HCT116 (cell line): ENCODE measurements around the gene RALGPS1. TPM values are rescaled to one million over a fixed set of nuclear protein-coding genes. Genes with fewer than 3 reads are reported as not detected.

ENCODE experiments used
- ATAC-seq: fragments of 200-7000 bp; cut with Tn5 transposase; 2 replicates; pipeline ENCODE4 v1.9.1; 2020; ENCODE audit warnings: mild to moderate bottlenecking, moderate library complexity
- BruUV-seq: library from RNA; stranded (reverse); fragments of 400-500 nt; replicated peaks from 2 replicates; lab custom pipeline; 2021; lab: Mats Ljungman, UMichigan
- CTCF ChIA-PET: fragments of 300-600 bp; sonication (Branson Sonifier 250); formaldehyde crosslinking; loops from one replicate; lab custom pipeline; 2021; ENCODE audit warnings: antibody characterized with exemption; lab: Charles Lee
- POLR2A ChIA-PET: fragments of 300-600, 350-600 bp; sonication (Branson Sonifier 250); formaldehyde crosslinking; loops from one replicate; lab custom pipeline; 2021; ENCODE audit warnings: antibody characterized with exemption; lab: Charles Lee
- RAD21 ChIA-PET, 2 experiments: fragments of 300-600 bp; sonication (Branson Sonifier 250); formaldehyde crosslinking; loops; one replicate each; lab custom pipeline; 2023; ENCODE audit warnings: low total read pairs in 2 of 2; ENCODE audit not compliant: uncharacterized antibody in 2 of 2, unreplicated experiment in 2 of 2, low non-redundant PET in 1 of 2; lab: Charles Lee
- DNase-seq: peaks from one replicate; pipeline ENCODE4 v3.0.0-alpha.2; 2010; ENCODE audit warnings: low read depth, low spot score
- H2AFZ ChIP-seq: fragments of 200-600 bp; shearing (Covaris generic), sonication (generic); 2 replicates; pipeline ENCODE4 v1.6.1; 2017; ENCODE audit warnings: low read depth, mixed run types, mixed read lengths, antibody characterized with exemption, low read length; ENCODE audit not compliant: poor library complexity, severe bottlenecking
- H3K27ac ChIP-seq: 2 replicates; pipeline ENCODE4 v1.5.1; 2012; ENCODE audit warnings: low read depth, low read length
- H3K27me3 ChIP-seq: fragments of 200-600 bp; sonication (generic); 2 replicates; pipeline ENCODE4 v1.6.1; 2016; ENCODE audit warnings: mixed run types, low read length, mixed read lengths; ENCODE audit not compliant: insufficient read depth
- H3K36me3 ChIP-seq, 2 experiments: fragments of 200-500 bp in 1 of 2; fragments of 200-600 bp in 1 of 2; sonication (Bioruptor generic) in 1 of 2; sonication (generic) in 1 of 2; 2 replicates each; pipeline versions ENCODE4 v1.5.1 to v1.6.1; 2014 to 2016; ENCODE audit warnings: low read length in 2 of 2, inconsistent platforms in 1 of 2, mixed read lengths in 1 of 2, mixed run types in 1 of 2; ENCODE audit not compliant: insufficient read depth in 2 of 2, control insufficient read depth in 1 of 2
- H3K4me1 ChIP-seq, 2 experiments: fragments of 200-600 bp in 1 of 2; sonication (generic) in 1 of 2; 2 replicates each; pipeline versions ENCODE4 v1.5.1 to v1.6.1; 2012 to 2017; ENCODE audit warnings: low read length in 2 of 2, inconsistent platforms in 1 of 2, mild to moderate bottlenecking in 1 of 2, mixed read lengths in 1 of 2, mixed run types in 1 of 2, moderate library complexity in 1 of 2; ENCODE audit not compliant: insufficient read depth in 2 of 2, control insufficient read depth in 1 of 2
- H3K4me2 ChIP-seq: fragments of 200-600 bp; sonication (generic); 2 replicates; pipeline ENCODE4 v1.6.1; 2017; ENCODE audit warnings: mixed run types, low read length, mixed read lengths
- H3K4me3 ChIP-seq, 2 experiments: fragments of 200-600 bp in 1 of 2; sonication (generic) in 1 of 2; replicated peaks in 1 of 2; 2 replicates each; pipeline ENCODE4 v1.5.1; 2011 to 2016; ENCODE audit warnings: low read length in 2 of 2, control low read depth in 1 of 2, low read depth in 1 of 2, mild to moderate bottlenecking in 1 of 2, mixed read lengths in 1 of 2, mixed run types in 1 of 2
- H3K79me2 ChIP-seq: fragments of 200-600 bp; sonication (generic); 2 replicates; pipeline ENCODE4 v1.6.1; 2017; ENCODE audit warnings: mild to moderate bottlenecking, mixed run types, low read length, moderate library complexity, mixed read lengths; ENCODE audit not compliant: insufficient read depth
- H3K9ac ChIP-seq: fragments of 200-600 bp; sonication (generic); 2 replicates; pipeline ENCODE4 v1.6.1; 2016; ENCODE audit warnings: low read length, mixed read lengths
- H3K9me2 ChIP-seq: fragments of 200-600 bp; sonication (generic), shearing (Covaris generic); 2 replicates; pipeline ENCODE4 v1.6.1; 2017; ENCODE audit warnings: mixed run types, mild to moderate bottlenecking, moderate library complexity; ENCODE audit not compliant: insufficient read depth
- H3K9me3 ChIP-seq, 2 experiments: fragments of 200-500 bp in 1 of 2; fragments of 200-600 bp in 1 of 2; sonication (Bioruptor generic) in 1 of 2; sonication (generic) in 1 of 2; 2 replicates each; pipeline ENCODE4 v1.6.1; 2014 to 2017; ENCODE audit warnings: low read length in 2 of 2, mixed read lengths in 2 of 2, inconsistent platforms in 1 of 2, low read depth in 1 of 2, mild to moderate bottlenecking in 1 of 2, mixed run types in 1 of 2, moderate library complexity in 1 of 2; ENCODE audit not compliant: control insufficient read depth in 1 of 2, insufficient read depth in 1 of 2
- H4K20me1 ChIP-seq: fragments of 200-600 bp; sonication (generic), shearing (Covaris generic); 2 replicates; pipeline ENCODE4 v1.6.1; 2017; ENCODE audit warnings: mixed run types, mild to moderate bottlenecking, moderate library complexity; ENCODE audit not compliant: insufficient read depth
- ATF3 ChIP-seq: IDR thresholded peaks from 2 replicates; pipeline ENCODE4 v1.6.1; 2012
- CBX3 ChIP-seq: IDR thresholded peaks from 2 replicates; pipeline ENCODE4 v1.6.1; 2012; ENCODE audit warnings: low read depth
- CEBPB ChIP-seq: IDR thresholded peaks from 2 replicates; pipeline ENCODE4 v1.6.1; 2012; ENCODE audit warnings: low read depth
- CTCF ChIP-seq, 3 experiments: fragments of 200-600 bp in 1 of 3; sonication (generic) in 1 of 3; IDR thresholded peaks in 2 of 3; conservative IDR thresholded peaks in 1 of 3; 2 replicates each; pipeline ENCODE4 v1.5.1; 2012 to 2017; ENCODE audit warnings: low read depth in 2 of 3, low read length in 2 of 3, antibody characterized with exemption in 1 of 3, borderline replicate concordance in 1 of 3, control low read depth in 1 of 3, mild to moderate bottlenecking in 1 of 3, mixed read lengths in 1 of 3, mixed run types in 1 of 3, moderate library complexity in 1 of 3; ENCODE audit not compliant: insufficient read depth in 1 of 3
- EGR1 ChIP-seq: IDR thresholded peaks from 2 replicates; pipeline ENCODE4 v1.6.1; 2012; ENCODE audit warnings: low read depth
- ELF1 ChIP-seq: IDR thresholded peaks from 2 replicates; pipeline ENCODE4 v1.6.1; 2012; ENCODE audit warnings: low read depth, borderline replicate concordance
- EZH2 ChIP-seq: fragments of 200-600 bp; sonication (generic); IDR thresholded peaks from 2 replicates; pipeline ENCODE4 v1.6.1; 2017; ENCODE audit warnings: antibody characterized with exemption, mixed run types
- FOSL1 ChIP-seq: IDR thresholded peaks from 2 replicates; pipeline ENCODE4 v1.6.1; 2012; ENCODE audit warnings: low read depth
- JUND ChIP-seq: IDR thresholded peaks from 2 replicates; pipeline ENCODE4 v1.6.1; 2012
- MAX ChIP-seq: IDR thresholded peaks from 2 replicates; pipeline ENCODE4 v1.6.1; 2012
- POLR2AphosphoS5 ChIP-seq: IDR thresholded peaks from 2 replicates; pipeline ENCODE4 v1.6.1; 2011; ENCODE audit warnings: mild to moderate bottlenecking, low read depth, low read length, moderate library complexity
- RAD21 ChIP-seq: IDR thresholded peaks from 2 replicates; pipeline ENCODE4 v1.6.1; 2012; ENCODE audit warnings: low read depth, mild to moderate bottlenecking
- REST ChIP-seq: IDR thresholded peaks from 2 replicates; pipeline ENCODE4 v1.6.1; 2012; ENCODE audit warnings: low read depth
- SIN3A ChIP-seq: IDR thresholded peaks from 2 replicates; pipeline ENCODE4 v1.6.1; 2012; ENCODE audit warnings: low read depth
- SP1 ChIP-seq: IDR thresholded peaks from 2 replicates; pipeline ENCODE4 v1.6.1; 2012; ENCODE audit warnings: low read depth
- TCF7L2 ChIP-seq: IDR thresholded peaks from 2 replicates; pipeline ENCODE4 v1.7.0; 2011; ENCODE audit warnings: borderline replicate concordance, inconsistent platforms; ENCODE audit not compliant: insufficient read depth, insufficient read length; ENCODE audit errors: extremely low read depth
- YY1 ChIP-seq: IDR thresholded peaks from 2 replicates; pipeline ENCODE4 v1.6.1; 2011; ENCODE audit warnings: low read length, low read depth, moderate library complexity, mild to moderate bottlenecking; ENCODE audit not compliant: insufficient replicate concordance; ENCODE audit errors: extremely low read depth
- ZBTB33 ChIP-seq: IDR thresholded peaks from 2 replicates; pipeline ENCODE4 v1.6.1; 2011; ENCODE audit warnings: mild to moderate bottlenecking, low read length, moderate library complexity; ENCODE audit not compliant: insufficient replicate concordance; ENCODE audit errors: extremely low read depth
- ZNF274 ChIP-seq: fragments of 200-500 bp; sonication (Bioruptor generic); IDR thresholded peaks from 2 replicates; pipeline ENCODE4 v1.6.1; 2014; ENCODE audit warnings: mild to moderate bottlenecking, low read depth, low read length, inconsistent platforms
- intact Hi-C: fragments of 100-400 bp; cut with micrococcal nuclease; formaldehyde crosslinking; loops from 2 replicates; pipeline ENCODE4 v1.10.0; 2022
- total RNA-seq: library from RNA; stranded (reverse); gene quantifications from one replicate; pipeline ENCODE4 v1.2.1, GENCODE V29; 2021; ENCODE audit not compliant: unreplicated experiment

RALGPS1 gene
- total RNA-seq, 1 experiment from 2014 or later: 7.6 TPM

- no TSS peak for BruUV-seq
- H3K79me2 ChIP-seq: no peaks in the 10 kb centered on the region
- no peaks in the 10 kb centered on the region for H3K9me2 ChIP-seq
- H3K4me3 ChIP-seq: no peak overlapping the region
- H3K27me3 ChIP-seq: no peaks in the 10 kb centered on the region
- POLR2A ChIA-PET: no interaction called here
- intact Hi-C loops: no loop called here
- no peak for ATAC-seq
- H4K20me1 ChIP-seq: no peaks in the 10 kb centered on the region
- no peaks in the 10 kb centered on the region for H3K36me3 ChIP-seq
- TF ChIP-seq ELF1 (no peak), CTCF (IDR thresholded peaks at IDR 0.05 in 2 of 3, conservative IDR thresholded peaks at IDR 0.05 in 1 of 3; ENCODE audit: borderline replicate concordance in 1 of 3, insufficient read depth in 1 of 3, low read depth in 2 of 3, low read length in 2 of 3) (no peak), SP1 (no peak), ATF3 (no peak), MAX (no peak), FOSL1 (no peak), SIN3A (no peak), ZNF274 (no peak), EZH2 (no peak), YY1 (no peak), EGR1 (no peak), TCF7L2 (no peak), POLR2AphosphoS5 (no peak), CEBPB (no peak), ZBTB33 (no peak), JUND (no peak), CBX3 (no peak), RAD21 (no peak), REST (no peak)
- TF ChIP-seq, all 23 proteins: peak for 0
- Histone ChIP-seq H3K4me1 (peaks cover 16 to 24% of the 10 kb centered on the region in 2 experiments), H3K9me3 (no peaks in the 10 kb centered on the region), H3K27ac (no peak overlapping the region), H3K4me2 (no peak overlapping the region), H3K9ac (no peak overlapping the region), H2AFZ (no peak overlapping the region)
- CTCF ChIA-PET: no interaction called here
- DNase-seq: no peak
- RAD21 ChIA-PET: no interaction called here
Measured at GRCh38 chr9:126952205-126952977, 37.8 kb downstream of the RALGPS1 start.
